Ishikawa (cell line): ENCODE measurements around the gene MYCBP2.

Experiments
- CEBPB ChIP-seq: IDR thresholded peaks from 2 replicates; pipeline ENCODE4 v1.6.1; 2012
- CREB1 ChIP-seq: IDR thresholded peaks from 2 replicates; pipeline ENCODE4 v1.6.1; 2012; ENCODE audit warnings: low read depth
- EGR1 ChIP-seq: IDR thresholded peaks from 2 replicates; pipeline ENCODE4 v1.6.1; 2012
- EP300 ChIP-seq: IDR thresholded peaks from 2 replicates; pipeline ENCODE4 v1.6.1; 2012; ENCODE audit warnings: borderline replicate concordance
- FOXM1 ChIP-seq: IDR thresholded peaks from 2 replicates; pipeline ENCODE4 v1.6.1; 2012; ENCODE audit warnings: low read depth, borderline replicate concordance
- MAX ChIP-seq: IDR thresholded peaks from 2 replicates; pipeline ENCODE4 v1.6.1; 2012
- NFIC ChIP-seq: IDR thresholded peaks from 2 replicates; pipeline ENCODE4 v1.6.1; 2012
- RAD21 ChIP-seq: IDR thresholded peaks from 2 replicates; pipeline ENCODE4 v1.6.1; 2012; ENCODE audit warnings: low read depth
- REST ChIP-seq: IDR thresholded peaks from 2 replicates; pipeline ENCODE4 v1.6.1; 2012; ENCODE audit warnings: low read depth, mild to moderate bottlenecking
- TAF1 ChIP-seq: IDR thresholded peaks from 2 replicates; pipeline ENCODE4 v1.6.1; 2012; ENCODE audit warnings: low read depth, mild to moderate bottlenecking
- TCF12 ChIP-seq: IDR thresholded peaks from 2 replicates; pipeline ENCODE4 v1.6.1; 2012; ENCODE audit warnings: low read depth
- TEAD4 ChIP-seq: IDR thresholded peaks from 2 replicates; pipeline ENCODE4 v1.6.1; 2012
- YY1 ChIP-seq: IDR thresholded peaks from 2 replicates; pipeline ENCODE4 v1.6.1; 2012; ENCODE audit warnings: low read depth
- ZBTB7A ChIP-seq: IDR thresholded peaks from 2 replicates; pipeline ENCODE4 v1.6.1; 2012; ENCODE audit warnings: low read depth
- TF ChIP-seq, protein P1 (sequence below): IDR thresholded peaks from 2 replicates; pipeline ENCODE4 v1.6.1; 2012

MYCBP2 gene

GRCh38 chr13:77360032-77360685 is 33.3 kb upstream of the MYCBP2 start:
- TF ChIP-seq RAD21 (no peak), TAF1 (no peak), TCF12 (no peak), ZBTB7A (no peak), TEAD4 (no peak), CREB1 (no peak), EGR1 (no peak), MAX (no peak), REST (no peak), FOXM1 (no peak), EP300 (no peak), CEBPB (no peak), NFIC (no peak), YY1 (no peak)
- TF ChIP-seq, protein P1, sequence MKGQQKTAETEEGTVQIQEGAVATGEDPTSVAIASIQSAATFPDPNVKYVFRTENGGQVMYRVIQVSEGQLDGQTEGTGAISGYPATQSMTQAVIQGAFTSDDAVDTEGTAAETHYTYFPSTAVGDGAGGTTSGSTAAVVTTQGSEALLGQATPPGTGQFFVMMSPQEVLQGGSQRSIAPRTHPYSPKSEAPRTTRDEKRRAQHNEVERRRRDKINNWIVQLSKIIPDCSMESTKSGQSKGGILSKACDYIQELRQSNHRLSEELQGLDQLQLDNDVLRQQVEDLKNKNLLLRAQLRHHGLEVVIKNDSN: no peak

GRCh38 chr13:77359171-77359570 is 32.3 kb upstream of the MYCBP2 start:
- no peak for TF ChIP-seq TAF1
- no peak for TF ChIP-seq RAD21
- TF ChIP-seq TCF12: no peak
- no peak for TF ChIP-seq CEBPB
- TF ChIP-seq, protein P1: no peak
- TF ChIP-seq CREB1: no peak

GRCh38 chr13:77358001-77358400 is 31.1 kb upstream of the MYCBP2 start:
- TF ChIP-seq TEAD4: no peak
- TF ChIP-seq EP300: no peak
- TF ChIP-seq MAX: no peak
- TF ChIP-seq REST: no peak
- no peak for TF ChIP-seq ZBTB7A
- no peak for TF ChIP-seq EGR1
- TF ChIP-seq NFIC: no peak
- no peak for TF ChIP-seq TAF1
- TF ChIP-seq CEBPB: no peak
- TF ChIP-seq, protein P1: no peak
- no peak for TF ChIP-seq RAD21
- TF ChIP-seq TCF12: no peak
- TF ChIP-seq CREB1: no peak

DNA sequence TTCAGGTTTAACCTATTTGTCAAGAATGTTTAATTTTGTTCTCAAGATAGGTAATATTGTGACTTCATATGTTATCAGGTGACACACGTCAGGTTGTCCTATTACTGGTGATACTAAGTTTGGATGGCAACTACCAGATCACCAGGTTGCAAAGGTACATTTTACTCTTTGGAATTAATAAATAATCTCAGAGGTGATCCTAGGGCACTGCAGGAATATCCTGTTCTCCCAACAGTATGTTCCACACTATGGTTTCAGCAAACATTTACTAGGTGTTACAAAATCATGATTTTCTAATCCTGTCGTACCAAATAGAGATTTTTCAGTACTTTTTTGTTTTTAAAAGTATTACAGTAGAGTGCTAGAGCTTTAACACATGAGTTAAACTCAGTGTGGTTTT is 29.3 kb upstream of the MYCBP2 start:
- TF ChIP-seq TCF12: no peak
- TF ChIP-seq RAD21: no peak
- no peak for TF ChIP-seq EGR1
- no peak for TF ChIP-seq REST
- TF ChIP-seq, protein P1: no peak
- no peak for TF ChIP-seq ZBTB7A
- TF ChIP-seq CREB1: no peak
- TF ChIP-seq EP300: no peak
- TF ChIP-seq YY1: no peak
- TF ChIP-seq NFIC: no peak
- TF ChIP-seq TAF1: no peak
- TF ChIP-seq MAX: no peak
- TF ChIP-seq CEBPB: no peak
- no peak for TF ChIP-seq FOXM1
- TF ChIP-seq TEAD4: no peak
